GM18907 (cell line): Measurements from ENCODE around the gene EIF1.

Experiments used
- ATAC-seq: cut with Tn5 transposase; IDR thresholded peaks from one replicate; pipeline ENCODE4 v1.9.1; 2021; ENCODE audit warnings: mild to moderate bottlenecking, moderate library complexity; ENCODE audit not compliant: unreplicated experiment

The EIF1 gene

DNA sequence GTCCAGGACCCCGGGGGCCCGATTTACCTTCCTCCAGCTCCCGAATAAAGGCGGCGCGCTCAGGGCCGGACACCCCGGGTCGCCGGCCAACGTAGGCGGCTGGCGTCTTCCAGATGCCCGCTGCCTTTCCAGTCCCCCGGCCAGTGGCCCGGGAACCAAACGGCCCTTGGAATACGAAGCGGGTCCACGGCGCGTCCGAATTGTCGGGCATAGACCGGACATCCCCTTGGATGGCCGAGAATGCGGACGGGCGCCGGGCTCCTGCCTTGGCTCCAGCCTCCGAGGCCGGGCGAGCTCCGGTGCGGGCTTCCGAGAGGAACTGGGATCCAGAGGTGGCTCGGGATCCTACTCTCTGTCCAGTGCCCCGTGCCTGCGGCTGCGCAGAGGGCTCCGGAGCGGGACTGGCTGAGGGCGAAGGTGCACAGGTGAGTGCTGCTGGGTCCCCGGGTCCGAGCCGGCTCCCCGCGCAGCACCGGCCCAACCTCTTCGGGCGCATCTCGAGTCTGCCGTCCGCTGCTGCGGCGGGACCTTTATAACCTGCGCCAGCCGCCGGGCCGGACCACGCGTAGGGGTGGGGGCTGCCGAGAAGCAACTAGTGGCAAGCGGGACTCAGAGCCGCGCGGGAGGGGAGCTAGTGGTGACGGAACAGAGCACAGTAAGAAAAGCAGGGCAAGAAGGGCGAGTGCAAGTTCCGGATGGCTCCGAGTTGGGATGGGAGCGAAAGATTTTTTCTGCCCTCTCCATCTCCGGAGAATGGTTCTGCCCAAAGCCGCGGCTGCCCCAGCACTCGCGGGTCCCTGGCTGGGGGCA is 45.7 kb downstream of the EIF1 start, which contains the start of gene HAP1:
Gene HAP1 (minus strand): TSS at position 505 of the 810 bp plus-strand sequence. CDS start 9 bp downstream, at position 496.
- no peak for ATAC-seq

DNA sequence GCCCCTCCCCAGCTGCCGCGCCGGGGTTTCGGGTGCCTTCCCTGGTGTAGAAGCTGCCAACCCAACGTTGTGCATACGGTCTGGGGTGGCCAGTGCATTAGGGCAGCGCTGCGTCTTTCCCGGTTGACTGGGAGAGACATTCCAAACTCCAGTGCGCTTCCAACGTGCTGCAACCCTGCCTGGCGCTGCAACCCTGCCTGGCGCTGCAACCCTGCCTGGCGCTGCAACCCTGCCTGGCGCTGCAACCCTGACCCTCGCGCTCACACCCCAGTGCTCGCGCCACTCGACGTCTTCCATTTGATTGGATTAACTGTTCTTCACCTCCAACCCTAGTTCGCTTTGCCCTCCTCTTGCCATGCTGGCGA is 46.2 kb downstream of the EIF1 start:
- no peak for ATAC-seq

DNA sequence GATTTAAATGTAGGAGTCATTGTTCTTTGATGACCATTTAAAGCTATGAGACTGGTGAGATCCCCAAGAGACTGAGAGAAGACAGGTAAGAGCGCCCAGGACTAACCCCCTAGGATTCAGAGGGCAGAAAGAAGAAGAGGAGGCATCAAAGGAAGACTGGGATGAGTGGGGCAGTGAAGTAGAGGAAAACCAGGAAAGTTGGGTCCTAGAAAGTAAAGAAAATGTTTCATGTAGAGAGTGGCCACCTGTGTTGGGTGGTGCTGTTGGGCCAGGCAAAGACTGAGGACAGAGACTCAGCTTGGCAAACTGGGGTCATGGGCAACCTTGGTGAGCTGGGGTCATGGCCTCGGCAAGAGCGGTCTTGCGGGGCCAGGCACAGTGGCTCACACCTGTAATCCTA is 47.1 kb downstream of the EIF1 start:
- no peak for ATAC-seq

DNA sequence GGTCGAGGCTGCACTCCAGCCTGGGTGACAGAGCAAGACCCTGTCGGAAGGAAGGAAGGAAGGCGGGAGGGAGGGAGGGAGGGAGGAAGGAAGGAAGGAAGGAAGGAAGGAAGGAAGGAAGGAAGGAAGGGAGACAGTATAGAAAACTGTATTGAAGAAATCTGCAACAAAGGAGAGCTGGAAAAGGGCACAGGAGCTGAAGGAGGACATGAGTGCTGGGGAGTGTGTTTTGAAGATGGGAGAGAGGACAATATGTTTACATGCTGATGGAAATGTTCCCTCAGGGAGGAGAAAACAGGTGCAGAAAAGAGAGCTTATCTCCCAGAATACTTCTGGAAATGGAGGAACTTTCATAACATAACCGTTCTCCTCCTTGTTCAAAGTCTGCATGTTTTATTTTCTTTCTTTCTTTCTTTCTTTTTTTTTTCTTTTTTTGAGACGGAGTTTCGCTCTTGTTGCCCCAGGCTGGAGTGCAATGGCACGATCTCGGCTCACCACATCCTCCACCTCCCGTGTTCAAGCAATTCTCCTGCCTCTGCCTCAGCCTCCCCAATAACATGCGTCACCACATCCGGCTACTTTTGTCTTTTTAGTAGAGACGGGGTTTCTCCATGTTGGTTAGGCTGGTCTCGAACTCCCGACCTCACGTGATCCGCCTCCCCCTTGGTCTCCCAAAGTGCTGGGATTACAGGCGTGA is 48.4 kb downstream of the EIF1 start:
- no peak for ATAC-seq

DNA sequence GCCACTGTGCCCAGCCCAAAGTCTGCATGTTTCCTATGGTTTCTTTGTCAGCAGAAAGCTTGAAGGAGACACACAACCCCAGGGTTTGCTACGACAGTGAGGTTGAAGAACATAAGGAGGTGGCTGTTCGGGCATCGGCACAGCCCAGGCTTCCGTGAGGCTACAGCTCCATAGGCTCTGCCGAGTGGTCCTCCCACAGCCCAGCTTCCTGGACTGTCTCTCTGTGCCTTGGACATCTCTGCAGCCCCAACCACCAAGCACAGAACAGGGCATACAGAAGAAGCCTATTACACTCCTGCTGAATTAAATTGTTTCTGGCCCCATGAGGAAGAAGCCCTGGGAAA is 49.0 kb downstream of the EIF1 start:
- ATAC-seq: no peak

DNA sequence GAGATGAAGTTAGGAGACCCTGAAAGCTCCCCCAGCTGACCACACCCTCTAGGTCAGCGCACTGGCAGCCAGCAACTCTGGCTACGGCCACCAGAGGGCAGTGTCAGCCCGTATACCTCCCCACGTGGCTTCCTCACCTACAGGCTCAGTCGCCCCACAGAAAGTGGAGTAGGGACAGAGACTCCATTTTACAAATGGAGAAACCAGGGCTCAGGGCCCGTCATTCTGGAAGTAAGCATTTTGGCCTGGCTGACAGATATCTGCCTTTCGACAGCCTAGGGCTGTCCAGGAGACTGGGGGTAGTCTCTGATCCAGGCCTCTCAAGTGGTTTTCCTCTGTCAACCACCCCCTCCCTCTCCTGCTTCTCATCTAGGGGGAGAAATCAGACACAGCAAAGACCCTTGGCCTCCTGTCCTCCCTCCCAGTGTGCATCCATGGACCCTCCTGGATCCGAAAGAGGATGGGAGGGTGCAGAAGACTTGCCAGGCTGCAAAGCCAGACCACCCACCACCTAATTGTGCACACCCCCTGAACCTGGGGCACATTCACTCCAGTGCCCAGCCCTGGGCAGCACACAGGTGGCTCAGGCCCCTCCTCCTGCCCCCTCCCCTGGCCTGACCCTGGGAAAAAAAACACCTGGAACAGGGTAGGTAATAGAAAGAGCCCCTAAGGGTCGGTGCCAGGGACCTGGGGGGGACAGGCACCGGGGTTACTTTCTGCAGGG is 49.6 kb downstream of the EIF1 start:
- no peak for ATAC-seq

DNA sequence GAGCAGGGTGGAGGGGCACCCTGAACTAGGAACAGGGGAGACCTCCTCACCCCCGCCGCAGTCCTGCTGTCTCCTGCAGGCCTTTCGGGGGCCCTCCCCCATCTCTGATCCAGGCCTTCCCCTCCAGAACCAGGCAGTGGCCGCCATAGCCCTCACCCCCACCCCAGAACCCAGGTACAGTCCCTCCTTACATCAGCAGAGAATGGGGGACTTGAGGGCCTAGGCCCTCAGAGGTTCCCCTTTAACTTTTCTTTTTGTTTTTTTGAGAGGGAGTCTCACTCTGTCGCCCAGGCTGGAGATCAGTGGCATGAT is 50.1 kb downstream of the EIF1 start:
- no peak for ATAC-seq

DNA sequence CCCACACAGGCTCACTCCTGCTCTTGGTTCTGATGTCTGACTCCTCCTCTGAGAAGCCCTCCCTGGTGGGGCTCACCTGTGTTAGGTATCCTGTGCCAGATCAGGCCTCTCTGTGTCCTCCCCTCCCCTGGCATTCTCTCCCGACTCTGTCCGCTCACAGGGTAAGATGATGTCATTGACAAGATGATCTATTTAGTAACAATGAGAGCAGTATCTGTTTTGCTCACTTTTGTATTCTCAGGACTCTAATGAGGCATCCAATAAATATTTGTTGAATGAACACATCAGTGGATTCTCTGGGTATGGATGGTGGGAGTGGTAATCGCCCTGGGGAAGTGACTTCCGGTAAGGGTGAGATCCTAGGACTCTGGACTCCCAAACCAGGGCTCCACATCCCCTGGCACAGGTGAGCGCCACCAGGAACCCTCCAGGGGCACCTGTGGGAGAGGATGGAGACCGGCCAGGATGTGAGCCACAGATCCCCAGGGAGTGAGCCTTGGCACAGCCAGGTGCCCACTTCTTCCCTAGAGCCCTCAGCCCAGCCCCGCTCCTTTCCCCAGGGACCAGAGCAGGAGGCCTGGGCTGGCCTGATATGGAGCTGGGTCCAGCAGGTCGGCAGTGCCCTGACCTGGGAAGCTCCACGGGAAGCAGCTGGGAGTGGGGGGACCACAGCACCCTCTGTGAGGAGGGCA is 51.1 kb downstream of the EIF1 start:
- ATAC-seq: no peak

DNA sequence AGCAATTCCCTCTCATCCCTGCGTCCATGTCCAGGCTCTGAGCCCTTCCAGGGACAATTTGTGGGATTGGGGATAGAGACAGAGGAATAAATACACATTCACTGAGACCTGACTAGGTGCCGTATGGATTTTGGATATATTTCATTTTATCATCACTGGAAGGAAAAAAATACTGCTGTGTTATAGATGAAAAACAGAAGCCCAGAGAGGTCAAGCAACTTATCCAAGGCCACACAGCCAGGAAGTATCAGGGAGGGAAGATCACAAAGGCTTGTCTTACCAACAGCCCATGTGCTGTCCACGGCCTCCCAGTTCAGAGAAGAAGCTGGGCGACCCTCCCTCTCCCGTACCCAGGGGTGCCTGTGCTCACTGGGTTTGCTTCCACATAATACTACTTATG is 51.8 kb downstream of the EIF1 start:
- ATAC-seq: no peak

DNA sequence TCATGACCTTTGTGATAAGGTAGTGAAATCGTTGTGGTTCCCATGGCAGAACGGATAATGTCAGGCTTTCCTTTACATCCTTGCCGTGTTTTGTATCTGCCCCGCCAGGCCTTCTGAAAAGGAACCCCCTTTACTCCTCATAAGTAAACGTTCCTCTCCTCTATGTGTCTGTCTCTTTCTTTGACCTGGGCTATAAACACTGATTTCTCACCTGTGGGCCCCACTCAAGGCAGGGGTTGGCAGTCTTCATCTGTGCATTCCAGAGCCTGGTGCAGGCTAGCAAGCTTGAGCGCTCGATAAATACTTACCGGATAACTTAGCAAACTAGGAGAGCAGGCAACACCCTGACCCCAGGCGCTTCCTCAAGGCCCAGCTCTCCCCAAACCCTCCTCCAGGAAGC is 53.0 kb downstream of the EIF1 start:
- no peak for ATAC-seq
